PC-3 (cell line): ENCODE measurements around the gene LILRB3.
"Not testable (repeated sequence)": the region's sequence is repeated elsewhere in the genome, so short reads cannot be mapped to it uniquely, and the experiment has no call there.

Experiments
- EZH2 ChIP-seq: fragments of 300-600 bp; sonication (generic); IDR thresholded peaks from one replicate; pipeline ENCODE4 v1.6.1; 2017; ENCODE audit warnings: antibody characterized with exemption, mild to moderate bottlenecking, low read length; ENCODE audit not compliant: unreplicated experiment
- TF ChIP-seq, protein P1 (sequence below): fragments of 300-600 bp; sonication (generic); conservative IDR thresholded peaks from 2 replicates; pipeline ENCODE4 v1.5.1; 2017; ENCODE audit warnings: antibody characterized with exemption, low read depth, mild to moderate bottlenecking, low read length

DNA sequence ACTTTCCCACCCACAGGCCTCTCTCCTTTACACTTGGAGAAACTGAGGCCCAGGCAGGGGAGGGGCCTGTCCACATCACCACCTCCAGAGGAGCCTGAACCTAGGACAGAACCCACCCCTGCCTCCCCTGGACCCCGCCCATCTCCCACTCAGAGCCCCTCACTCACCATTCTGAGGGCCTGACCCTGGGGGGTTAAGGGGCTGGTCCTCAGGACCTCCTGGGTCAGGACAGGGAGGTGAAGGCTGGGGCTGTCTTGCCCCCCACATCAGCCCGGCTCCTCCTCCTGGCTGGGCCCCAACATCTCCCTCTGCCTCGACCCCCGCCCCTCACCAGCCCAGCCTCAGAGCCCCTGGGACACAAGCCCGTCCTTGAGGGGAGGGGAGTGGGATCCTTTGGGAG, 3.1 kb downstream of the LILRB3 start:
- TF ChIP-seq, protein P1, sequence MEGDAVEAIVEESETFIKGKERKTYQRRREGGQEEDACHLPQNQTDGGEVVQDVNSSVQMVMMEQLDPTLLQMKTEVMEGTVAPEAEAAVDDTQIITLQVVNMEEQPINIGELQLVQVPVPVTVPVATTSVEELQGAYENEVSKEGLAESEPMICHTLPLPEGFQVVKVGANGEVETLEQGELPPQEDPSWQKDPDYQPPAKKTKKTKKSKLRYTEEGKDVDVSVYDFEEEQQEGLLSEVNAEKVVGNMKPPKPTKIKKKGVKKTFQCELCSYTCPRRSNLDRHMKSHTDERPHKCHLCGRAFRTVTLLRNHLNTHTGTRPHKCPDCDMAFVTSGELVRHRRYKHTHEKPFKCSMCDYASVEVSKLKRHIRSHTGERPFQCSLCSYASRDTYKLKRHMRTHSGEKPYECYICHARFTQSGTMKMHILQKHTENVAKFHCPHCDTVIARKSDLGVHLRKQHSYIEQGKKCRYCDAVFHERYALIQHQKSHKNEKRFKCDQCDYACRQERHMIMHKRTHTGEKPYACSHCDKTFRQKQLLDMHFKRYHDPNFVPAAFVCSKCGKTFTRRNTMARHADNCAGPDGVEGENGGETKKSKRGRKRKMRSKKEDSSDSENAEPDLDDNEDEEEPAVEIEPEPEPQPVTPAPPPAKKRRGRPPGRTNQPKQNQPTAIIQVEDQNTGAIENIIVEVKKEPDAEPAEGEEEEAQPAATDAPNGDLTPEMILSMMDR: not testable (repeated sequence)
- not testable (repeated sequence) for TF ChIP-seq EZH2
